ENCODE measurements around the gene PXT1. TPM values are rescaled to one million over a fixed set of nuclear protein-coding genes. Genes with fewer than 3 reads are reported as not detected.

PXT1 gene, protein sequence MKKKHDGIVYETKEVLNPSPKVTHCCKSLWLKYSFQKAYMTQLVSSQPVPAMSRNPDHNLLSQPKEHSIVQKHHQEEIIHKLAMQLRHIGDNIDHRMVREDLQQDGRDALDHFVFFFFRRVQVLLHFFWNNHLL
- 0.32 and 0.35 TPM in 2 replicates for total RNA-seq (2011; cell fraction: chromatin; rRNA removed; ENCODE audit: low replicate concordance)
- 0.39 and 0.67 TPM in 2 replicates for total RNA-seq (2011; cell fraction: nucleolus; rRNA removed)
- 1.7 and 1.8 TPM in 2 replicates for total RNA-seq (2011; cell fraction: nucleoplasm; rRNA removed)
- total RNA-seq (2014; rRNA removed), result 0.08 and 0.09 TPM in 2 replicates
- total RNA-seq (2014; rRNA removed; fragmentation: Illumina TruSeq; extraction: Trizol), result 0.11 and 0.13 TPM in 2 replicates
- 0.11 TPM in 1 of 2 replicates, not detected in the other for total RNA-seq (2015; rRNA removed; fragmentation: Illumina TruSeq; extraction: Trizol)
- total RNA-seq (2021), result not detected in 2 replicates
- 0.04 and 0.10 TPM in 2 replicates for polyA plus RNA-seq (2011; rRNA removed)
- polyA plus RNA-seq (2011; cell fraction: cytosol; rRNA removed), result 0.04 TPM in 2 replicates
- not detected in 2 replicates for polyA plus RNA-seq (2011; cell fraction: nucleus; rRNA removed)
- polyA plus RNA-seq (2012), result not detected in 2 replicates
- polyA plus RNA-seq (2014; fragmentation: Illumina TruSeq; extraction: Trizol), result not detected in 2 replicates
- not detected for polyA plus RNA-seq (2014; fragmentation: Nextera tagmentation; extraction: Ambion mirVana)
- polyA plus RNA-seq (2014; rRNA removed), result not detected in 2 replicates
- 0.48 and 0.60 TPM in 2 replicates for polyA minus RNA-seq (2011; rRNA and poly(A)+ RNA removed)
- 0.82 TPM in 1 of 2 replicates, not detected in the other for polyA minus RNA-seq (2011; cell fraction: cytosol; rRNA and poly(A)+ RNA removed)
- 0.54 and 0.56 TPM in 2 replicates for polyA minus RNA-seq (2011; cell fraction: nucleus; rRNA and poly(A)+ RNA removed)
- Bru-seq, nascent RNA, result percentile 29 among the genes with signal in this experiment
- percentile 21 among the genes with signal in this experiment for BruChase-seq, experiment 1, labeled RNA remaining after a 2-hour chase
- percentile 20 among the genes with signal in this experiment for BruChase-seq, experiment 2, labeled RNA remaining after a 6-hour chase
- long read RNA-seq, experiment 1, result 0 reads
- long read RNA-seq, experiment 2, result 0 reads
- long read RNA-seq, experiment 3, result 0 reads

DNA sequence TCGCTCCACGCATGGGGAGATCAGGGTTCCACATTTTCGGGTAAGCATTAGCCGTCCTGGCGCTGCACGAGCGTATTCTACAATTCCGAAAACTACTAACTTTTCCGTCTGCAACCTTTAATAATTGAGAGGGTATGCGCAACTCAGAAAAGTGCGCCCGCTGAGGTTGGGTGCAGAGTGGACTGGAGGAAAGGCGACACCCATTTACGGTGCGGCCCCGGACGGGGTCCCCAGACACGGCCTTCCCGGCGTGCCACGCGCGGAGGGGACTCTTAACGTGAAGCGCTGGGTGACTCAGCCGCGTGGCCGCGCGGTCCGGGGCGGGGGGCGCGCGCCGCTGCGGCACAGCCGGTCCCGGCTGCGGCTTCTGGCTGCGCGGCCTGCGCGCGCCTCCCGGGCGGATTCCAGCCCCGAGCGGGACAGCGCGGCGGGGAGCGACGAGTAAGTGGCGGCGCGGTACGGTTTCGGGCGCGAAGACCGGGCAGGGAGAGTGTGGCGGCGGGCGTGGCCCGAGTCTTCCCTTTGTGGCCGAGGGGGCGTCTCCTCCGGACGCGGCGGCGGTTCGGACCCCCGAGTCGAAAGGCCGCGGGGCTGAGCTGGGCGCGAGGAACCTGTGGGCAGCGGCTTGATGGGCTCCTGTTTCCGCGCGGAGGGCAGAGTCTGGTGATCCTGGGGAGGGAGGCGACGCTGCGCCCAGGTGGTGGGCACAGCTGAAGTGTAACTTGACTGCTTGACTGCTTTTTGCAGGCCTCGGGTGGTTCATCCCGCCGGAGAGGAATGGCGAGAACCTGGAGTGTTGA is at the start of gene PXT1, which contains the start of gene KCTD20:
Gene PXT1, minus strand, starts transcription at position 184 of the 800 bp plus-strand sequence. CDS start 16,772 bp downstream, outside the sequence.
Gene KCTD20, plus strand, starts transcription at position 330 of the 800 bp plus-strand sequence. CDS start 27,098 bp downstream, outside the sequence.
- Histone ChIP-seq H4K20me1 (replicated peaks; ENCODE audit: control insufficient read depth, insufficient read depth, low read length) (0 out of 2 replicates have a peak, but pooled peaks cover 5% of the 10 kb centered on the region), H3K9ac (ENCODE audit: insufficient read depth in 1 of 2, low read depth in 2 of 2, low read length in 2 of 2) (peak within 1 kb of the TSS; percentile 89 to 100), H3K4me2 (ENCODE audit: insufficient read depth, low read length) (peak within 1 kb of the TSS; percentile 90), H3K4me3 (peak within 1 kb of the TSS; percentile 91), H3K79me2 (ENCODE audit: control insufficient read depth, insufficient read depth, low read length) (peaks cover 57% of the 10 kb centered on the region), H2AFZ (ENCODE audit: low read depth, low read length) (peak within 1 kb of the TSS; percentile 88), H3K9me1 (ENCODE audit: control insufficient read depth, insufficient read depth, low read length) (no peaks in the 10 kb centered on the region), H3K27me3 (ENCODE audit: control insufficient read depth in 2 of 2, insufficient read depth in 2 of 2, low read length in 2 of 2) (no peaks in the 10 kb centered on the region), H3K4me1 (replicated peaks in 1 of 2; ENCODE audit: control insufficient read depth in 2 of 2, insufficient read depth in 2 of 2, low read length in 2 of 2) (peaks cover 20 to 31% of the 10 kb centered on the region in 2 experiments), H3K9me3 (replicated peaks; ENCODE audit: control insufficient read depth, insufficient read depth, low read depth, low read length) (0 out of 2 replicates have a peak, but pooled peaks cover 4% of the 10 kb centered on the region), H3K27ac (ENCODE audit: extremely low read depth, low read depth, low read length) (peak within 1 kb of the TSS; percentile 89), H3K36me3 (ENCODE audit: control insufficient read depth, insufficient read depth, low read length) (peaks cover 16% of the 10 kb centered on the region; the same call in 2 of the 3 replicates)
- intact Hi-C loops (cut with micrococcal nuclease), result loop anchor here (5.0 kb wide), 3 partner anchors 34 to 149 kb away; partner anchors contain the start of genes SRSF3 and STK38
- FAIRE-seq (peak; percentile 29), DNase-seq (ENCODE audit: extremely low read depth in 1 of 4, low spot score in 3 of 4) (peak; percentile 96 to 98 (median 97)), ATAC-seq (peak; percentile 85)
- in situ Hi-C loops (cut with MboI), result no loop called here
- CTCF ChIA-PET (ENCODE audit: low intra/inter-chr PET ratio), result interaction anchor here (0.6 to 1.5 kb wide), 3 partner anchors 20 to 576 kb away, joined by 3 to 7 read pairs (median 7); no protein-coding TSS in a partner anchor
- POLR2A ChIA-PET, result interaction anchor here (0.6 to 1.9 kb wide), 7 partner anchors 10 to 310 kb away, joined by 3 to 5 read pairs (median 3); no protein-coding TSS in a partner anchor
- WGBS (ENCODE audit: insufficient coverage, low coverage, missing lambda C conversion rate), result 1% methylated on average over 76 of the region's 91 CpGs
- BruUV-seq (replicated peaks), result no TSS peak
- TF ChIP-seq PTBP1 (IDR thresholded peaks at IDR 0.05; ENCODE audit: low read depth, low read length), result no peak
- 0 out of 2 replicates have a peak, but pooled peaks have one; percentile 38 for TF ChIP-seq ELF1 (tag; IDR thresholded peaks at IDR 0.05)
- no peak for TF ChIP-seq LCOR (CRISPR knock-in tag; IDR thresholded peaks at IDR 0.05)
- TF ChIP-seq NR1H2 (CRISPR knock-in tag; IDR thresholded peaks at IDR 0.05), result 0 out of 2 replicates have a peak, but pooled peaks have one; percentile 76
